ENCODE measurements around the gene ODF4. TPM values are rescaled to one million over a fixed set of nuclear protein-coding genes. Genes with fewer than 3 reads are reported as not detected.

Gene ODF4
- total RNA-seq, 1 experiment from 2014 or later, result not detected

DNA sequence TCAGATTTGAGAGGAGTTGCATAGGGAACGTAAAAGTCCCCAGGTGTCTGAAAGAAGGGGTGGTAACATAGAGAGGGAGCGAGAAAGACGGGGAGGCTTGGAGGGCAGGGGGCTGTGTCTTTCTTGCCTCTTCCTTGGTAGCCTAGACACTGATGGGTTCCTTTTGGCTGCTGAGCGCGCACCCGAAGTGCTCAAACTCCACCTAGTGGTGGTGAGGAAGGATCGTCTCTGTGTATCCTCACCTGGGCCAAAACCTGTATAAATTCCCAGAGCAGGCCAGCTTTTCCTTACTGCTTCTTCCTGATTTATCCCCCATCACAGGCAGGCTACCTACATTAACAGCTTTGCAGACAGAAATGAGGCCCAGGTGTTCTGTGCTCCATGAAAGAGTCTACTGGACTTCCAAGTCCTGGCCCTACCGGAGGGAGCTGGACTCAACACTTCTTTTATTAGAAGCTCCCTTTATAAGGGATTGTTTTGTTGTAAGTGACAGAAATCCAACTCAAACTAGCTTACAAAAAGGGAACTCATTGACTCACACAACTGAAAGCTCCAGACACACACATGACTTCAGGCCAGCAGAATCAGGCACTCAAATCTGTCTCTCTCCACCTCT is 38.9 kb upstream of the ODF4 start:
- ChIA-PET POLR2A (ENCODE audit: low non-redundant PET) (no interaction called here), CTCF (interaction anchor here (0.6 kb wide), 1 partner anchor 25 kb away, joined by 3 read pairs; no protein-coding TSS in a partner anchor)
- H3K36me3 ChIP-seq (ENCODE audit: insufficient read depth, low read length, poor library complexity, severe bottlenecking), result no peaks in the 10 kb centered on the region
- no peaks in the 10 kb centered on the region for H3K9me3 ChIP-seq (ENCODE audit: low read depth, low read length, poor library complexity, severe bottlenecking)
- peak; percentile 83 for DNase-seq (ENCODE audit: low spot score)
- BruUV-seq (replicated peaks), result no TSS peak
- no peak overlapping the region for H3K4me3 ChIP-seq (ENCODE audit: low read depth, low read length, poor library complexity, severe bottlenecking)
- H3K27me3 ChIP-seq (replicated peaks; ENCODE audit: insufficient read depth, low read depth, low read length, poor library complexity), result no peaks in the 10 kb centered on the region
- intact Hi-C loops (cut with micrococcal nuclease; ENCODE audit: unreplicated experiment), result loop anchor here (2.0 to 5.0 kb wide), 2 partner anchors 78 to 218 kb away; no protein-coding TSS in a partner anchor
- H3K27ac ChIP-seq (ENCODE audit: low read depth, low read length, poor library complexity, severe bottlenecking), result no peak overlapping the region
- no peak for TF ChIP-seq EZH2 (IDR thresholded peaks at IDR 0.05; ENCODE audit: borderline replicate concordance, low read depth, low read length, poor library complexity, severe bottlenecking)
- TF ChIP-seq, protein P1, sequence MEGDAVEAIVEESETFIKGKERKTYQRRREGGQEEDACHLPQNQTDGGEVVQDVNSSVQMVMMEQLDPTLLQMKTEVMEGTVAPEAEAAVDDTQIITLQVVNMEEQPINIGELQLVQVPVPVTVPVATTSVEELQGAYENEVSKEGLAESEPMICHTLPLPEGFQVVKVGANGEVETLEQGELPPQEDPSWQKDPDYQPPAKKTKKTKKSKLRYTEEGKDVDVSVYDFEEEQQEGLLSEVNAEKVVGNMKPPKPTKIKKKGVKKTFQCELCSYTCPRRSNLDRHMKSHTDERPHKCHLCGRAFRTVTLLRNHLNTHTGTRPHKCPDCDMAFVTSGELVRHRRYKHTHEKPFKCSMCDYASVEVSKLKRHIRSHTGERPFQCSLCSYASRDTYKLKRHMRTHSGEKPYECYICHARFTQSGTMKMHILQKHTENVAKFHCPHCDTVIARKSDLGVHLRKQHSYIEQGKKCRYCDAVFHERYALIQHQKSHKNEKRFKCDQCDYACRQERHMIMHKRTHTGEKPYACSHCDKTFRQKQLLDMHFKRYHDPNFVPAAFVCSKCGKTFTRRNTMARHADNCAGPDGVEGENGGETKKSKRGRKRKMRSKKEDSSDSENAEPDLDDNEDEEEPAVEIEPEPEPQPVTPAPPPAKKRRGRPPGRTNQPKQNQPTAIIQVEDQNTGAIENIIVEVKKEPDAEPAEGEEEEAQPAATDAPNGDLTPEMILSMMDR (conservative IDR thresholded peaks at IDR 0.05; ENCODE audit: low read depth, low read length), result peak; percentile 87
- H3K4me1 ChIP-seq (ENCODE audit: insufficient read depth, low read length, poor library complexity, severe bottlenecking), result no peaks in the 10 kb centered on the region

DNA sequence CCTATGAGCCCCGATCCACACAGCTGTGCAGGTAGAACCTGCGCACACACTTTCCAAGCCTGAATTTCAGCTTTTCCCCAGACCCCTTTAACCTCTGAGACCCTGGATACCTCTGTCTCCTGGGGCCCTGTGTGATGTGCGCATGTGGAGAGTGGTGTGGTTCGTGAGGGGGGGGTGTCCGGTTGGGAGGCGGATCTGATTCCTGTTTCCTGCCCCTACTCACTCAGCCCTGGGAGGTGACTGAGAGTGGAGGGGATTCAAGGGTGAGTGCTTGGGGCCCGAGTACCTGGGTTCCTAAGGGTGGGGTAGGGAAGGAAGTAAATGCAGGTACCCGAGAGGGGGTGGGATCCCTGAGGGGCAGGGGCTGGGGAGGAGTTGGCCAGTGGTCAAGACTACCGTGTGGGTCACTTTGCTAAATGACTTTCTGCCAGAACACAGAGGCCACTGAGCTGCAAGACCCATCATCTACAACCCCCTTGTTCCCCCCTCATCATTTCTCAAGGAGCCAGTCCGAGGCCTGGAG is 29.0 kb upstream of the ODF4 start:
- peaks cover 26% of the 10 kb centered on the region for H3K27me3 ChIP-seq (replicated peaks; ENCODE audit: insufficient read depth, low read depth, low read length, poor library complexity)
- no peaks in the 10 kb centered on the region for H3K36me3 ChIP-seq (ENCODE audit: insufficient read depth, low read length, poor library complexity, severe bottlenecking)
- intact Hi-C loops (cut with micrococcal nuclease; ENCODE audit: unreplicated experiment), result no loop called here
- H3K4me3 ChIP-seq (ENCODE audit: low read depth, low read length, poor library complexity, severe bottlenecking), result no peak overlapping the region
- POLR2A ChIA-PET (ENCODE audit: low non-redundant PET), result no interaction called here
- no peak for DNase-seq (ENCODE audit: low spot score)
- no peak overlapping the region for H3K27ac ChIP-seq (ENCODE audit: low read depth, low read length, poor library complexity, severe bottlenecking)
- TF ChIP-seq, protein P1 (conservative IDR thresholded peaks at IDR 0.05; ENCODE audit: low read depth, low read length), result no peak
- no peak for TF ChIP-seq EZH2 (IDR thresholded peaks at IDR 0.05; ENCODE audit: borderline replicate concordance, low read depth, low read length, poor library complexity, severe bottlenecking)
- no TSS peak for BruUV-seq (replicated peaks)
- CTCF ChIA-PET, result no interaction called here
- H3K4me1 ChIP-seq (ENCODE audit: insufficient read depth, low read length, poor library complexity, severe bottlenecking), result no peaks in the 10 kb centered on the region
- H3K9me3 ChIP-seq (ENCODE audit: low read depth, low read length, poor library complexity, severe bottlenecking), result no peaks in the 10 kb centered on the region

DNA sequence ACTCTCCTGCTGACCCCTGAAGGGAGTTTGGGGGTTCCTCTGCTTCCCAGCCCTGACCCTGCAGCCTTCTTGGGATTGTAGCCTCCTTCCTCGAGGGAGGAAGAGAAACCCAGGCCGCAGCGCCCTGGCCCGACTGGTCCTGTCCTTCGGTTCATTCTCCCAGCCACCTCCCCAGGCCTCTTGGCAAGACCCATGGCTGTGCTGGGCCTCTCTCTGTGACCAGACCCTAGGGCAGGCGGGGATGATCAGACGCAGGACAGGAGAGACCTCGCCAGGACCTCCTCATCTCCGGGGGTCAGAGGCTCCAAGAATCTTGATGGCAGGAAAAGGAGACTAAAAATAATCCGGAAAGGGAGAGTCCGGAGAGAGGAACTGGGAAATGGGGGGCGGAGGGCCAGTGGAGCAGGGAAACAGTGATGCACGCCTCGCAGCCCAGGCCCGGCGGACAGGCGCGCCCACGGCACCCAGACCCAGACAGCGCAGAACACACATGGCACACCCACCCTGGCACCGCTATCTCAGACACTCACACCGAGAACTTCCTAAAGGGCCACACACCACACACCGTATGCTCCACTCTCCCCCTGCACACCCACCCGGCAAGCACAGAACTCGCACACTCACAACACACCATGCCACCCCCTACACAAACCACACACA is 28.4 kb upstream of the ODF4 start:
- BruUV-seq (replicated peaks), result no TSS peak
- H3K27ac ChIP-seq (ENCODE audit: low read depth, low read length, poor library complexity, severe bottlenecking), result no peak overlapping the region
- intact Hi-C loops (cut with micrococcal nuclease; ENCODE audit: unreplicated experiment), result no loop called here
- peaks cover 32% of the 10 kb centered on the region for H3K27me3 ChIP-seq (replicated peaks; ENCODE audit: insufficient read depth, low read depth, low read length, poor library complexity)
- no peak overlapping the region for H3K4me3 ChIP-seq (ENCODE audit: low read depth, low read length, poor library complexity, severe bottlenecking)
- no peaks in the 10 kb centered on the region for H3K36me3 ChIP-seq (ENCODE audit: insufficient read depth, low read length, poor library complexity, severe bottlenecking)
- no peaks in the 10 kb centered on the region for H3K9me3 ChIP-seq (ENCODE audit: low read depth, low read length, poor library complexity, severe bottlenecking)
- POLR2A ChIA-PET (ENCODE audit: low non-redundant PET), result no interaction called here
- TF ChIP-seq, protein P1 (conservative IDR thresholded peaks at IDR 0.05; ENCODE audit: low read depth, low read length), result no peak
- TF ChIP-seq EZH2 (IDR thresholded peaks at IDR 0.05; ENCODE audit: borderline replicate concordance, low read depth, low read length, poor library complexity, severe bottlenecking), result no peak
- H3K4me1 ChIP-seq (ENCODE audit: insufficient read depth, low read length, poor library complexity, severe bottlenecking), result no peaks in the 10 kb centered on the region
- no peak for DNase-seq (ENCODE audit: low spot score)
- CTCF ChIA-PET, result no interaction called here
